SU-DHL-6 (cell line): ENCODE measurements around the gene CNPY1.

Source experiments
- H2AFZ ChIP-seq: fragments of 200-600 bp; sonication (generic); 2 replicates; pipeline ENCODE4 v1.6.1; 2014; ENCODE audit warnings: low read depth, mild to moderate bottlenecking, moderate library complexity, mixed read lengths, antibody characterized with exemption, low read length; ENCODE audit not compliant: severe bottlenecking
- H3F3A ChIP-seq: fragments of 200-600 bp; shearing (Covaris generic); 2 replicates; pipeline ENCODE4 v1.6.0; 2016; ENCODE audit warnings: antibody characterized with exemption, mild to moderate bottlenecking; ENCODE audit not compliant: insufficient read depth
- H3K27ac ChIP-seq: fragments of 200-600 bp; sonication (generic); 2 replicates; pipeline ENCODE4 v1.5.1; 2016; ENCODE audit warnings: low read depth, mild to moderate bottlenecking, low read length, moderate library complexity, mixed read lengths
- H3K27me3 ChIP-seq: fragments of 200-600 bp; sonication (generic), shearing (Covaris generic); 2 replicates; pipeline ENCODE4 v1.6.0; 2014; ENCODE audit warnings: mild to moderate bottlenecking, low read length
- H3K36me3 ChIP-seq: fragments of 200-600 bp; sonication (generic); 2 replicates; pipeline ENCODE4 v1.6.1; 2014; ENCODE audit warnings: mild to moderate bottlenecking, low read length, mixed read lengths
- H3K4me2 ChIP-seq: fragments of 300-600, 200-600 bp; shearing (Covaris generic), sonication (generic); 2 replicates; pipeline ENCODE4 v1.6.0; 2014; ENCODE audit warnings: low read length, low read depth, mild to moderate bottlenecking; ENCODE audit not compliant: poor library complexity, severe bottlenecking
- H3K4me3 ChIP-seq: fragments of 200-600 bp; sonication (generic); 2 replicates; pipeline ENCODE4 v1.5.1; 2014; ENCODE audit warnings: antibody characterized with exemption, low read length, mild to moderate bottlenecking, mixed read lengths; ENCODE audit not compliant: insufficient read depth, poor library complexity, severe bottlenecking
- H3K79me2 ChIP-seq: fragments of 200-600 bp; sonication (generic); 2 replicates; pipeline ENCODE4 v1.6.1; 2014; ENCODE audit warnings: mild to moderate bottlenecking, low read length, moderate library complexity; ENCODE audit not compliant: insufficient read depth
- H3K9ac ChIP-seq: fragments of 200-600 bp; sonication (generic); 2 replicates; pipeline ENCODE4 v1.7.0; 2014; ENCODE audit warnings: mild to moderate bottlenecking, low read length
- H3K9me2 ChIP-seq: fragments of 200-600 bp; sonication (generic); replicated peaks from 2 replicates; pipeline ENCODE4 v1.6.1; 2014; ENCODE audit warnings: low read length; ENCODE audit not compliant: insufficient read depth
- H3K9me3 ChIP-seq: fragments of 200-600 bp; sonication (generic); 2 replicates; pipeline ENCODE4 v1.6.1; 2014; ENCODE audit warnings: low read length, mixed read lengths; ENCODE audit not compliant: insufficient read depth
- H4K20me1 ChIP-seq: fragments of 200-600 bp; sonication (generic); 2 replicates; pipeline ENCODE4 v1.6.1; 2014; ENCODE audit warnings: low read depth, mild to moderate bottlenecking, antibody characterized with exemption, low read length, moderate library complexity, mixed read lengths
- EZH2phosphoT487 ChIP-seq: fragments of 200-600 bp; sonication (generic), shearing (Covaris generic); conservative IDR thresholded peaks from 2 replicates; pipeline ENCODE4 v1.6.1; 2018; ENCODE audit warnings: mild to moderate bottlenecking, antibody characterized with exemption, low read length, moderate library complexity, mixed read lengths
- TF ChIP-seq, protein P1 (sequence below): fragments of 200-600 bp; sonication (generic); IDR thresholded peaks from one replicate; pipeline ENCODE4 v1.5.1; 2017; ENCODE audit warnings: antibody characterized with exemption, mild to moderate bottlenecking, low read length, moderate library complexity; ENCODE audit not compliant: insufficient read depth, poor library complexity, severe bottlenecking

The CNPY1 gene

GRCh38 chr7:155584763-155585531 lies 38.6 kb upstream of the CNPY1 start:
- no peak overlapping the region for H3K27ac ChIP-seq
- no peak overlapping the region for H3K4me2 ChIP-seq
- no peak for TF ChIP-seq EZH2phosphoT487
- TF ChIP-seq, protein P1, sequence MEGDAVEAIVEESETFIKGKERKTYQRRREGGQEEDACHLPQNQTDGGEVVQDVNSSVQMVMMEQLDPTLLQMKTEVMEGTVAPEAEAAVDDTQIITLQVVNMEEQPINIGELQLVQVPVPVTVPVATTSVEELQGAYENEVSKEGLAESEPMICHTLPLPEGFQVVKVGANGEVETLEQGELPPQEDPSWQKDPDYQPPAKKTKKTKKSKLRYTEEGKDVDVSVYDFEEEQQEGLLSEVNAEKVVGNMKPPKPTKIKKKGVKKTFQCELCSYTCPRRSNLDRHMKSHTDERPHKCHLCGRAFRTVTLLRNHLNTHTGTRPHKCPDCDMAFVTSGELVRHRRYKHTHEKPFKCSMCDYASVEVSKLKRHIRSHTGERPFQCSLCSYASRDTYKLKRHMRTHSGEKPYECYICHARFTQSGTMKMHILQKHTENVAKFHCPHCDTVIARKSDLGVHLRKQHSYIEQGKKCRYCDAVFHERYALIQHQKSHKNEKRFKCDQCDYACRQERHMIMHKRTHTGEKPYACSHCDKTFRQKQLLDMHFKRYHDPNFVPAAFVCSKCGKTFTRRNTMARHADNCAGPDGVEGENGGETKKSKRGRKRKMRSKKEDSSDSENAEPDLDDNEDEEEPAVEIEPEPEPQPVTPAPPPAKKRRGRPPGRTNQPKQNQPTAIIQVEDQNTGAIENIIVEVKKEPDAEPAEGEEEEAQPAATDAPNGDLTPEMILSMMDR = no peak
- H3K36me3 ChIP-seq = no peaks in the 10 kb centered on the region
- H3K9me2 ChIP-seq = no peaks in the 10 kb centered on the region
- no peak overlapping the region for H3K4me3 ChIP-seq
- H3F3A ChIP-seq = no peaks in the 10 kb centered on the region
- H2AFZ ChIP-seq = no peak overlapping the region
- no peaks in the 10 kb centered on the region for H3K9me3 ChIP-seq
- H3K27me3 ChIP-seq = no peaks in the 10 kb centered on the region
- no peak overlapping the region for H3K9ac ChIP-seq
- no peaks in the 10 kb centered on the region for H4K20me1 ChIP-seq
- no peaks in the 10 kb centered on the region for H3K79me2 ChIP-seq

DNA sequence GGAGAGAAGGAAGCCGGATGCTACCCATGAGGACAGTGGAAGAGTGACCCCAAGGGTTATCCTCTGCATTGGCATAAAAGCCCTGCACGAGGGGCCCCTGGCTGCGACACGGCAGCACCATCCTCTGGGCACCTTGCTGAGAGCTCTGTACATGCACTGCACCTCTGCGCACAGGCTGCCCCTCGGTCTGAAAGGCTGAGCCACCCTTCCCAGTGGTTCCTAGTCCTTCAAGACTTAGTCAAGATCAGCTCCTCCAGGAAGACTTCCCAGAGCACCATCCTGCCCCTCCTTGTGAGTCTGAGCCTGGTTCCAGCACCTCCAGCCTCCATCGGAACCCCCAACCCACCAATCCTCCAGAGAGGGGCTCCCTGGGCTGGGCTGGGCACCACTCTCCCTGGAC lies 37.9 kb upstream of the CNPY1 start:
- no peaks in the 10 kb centered on the region for H3K9me3 ChIP-seq
- H3K9ac ChIP-seq = no peak overlapping the region
- no peak overlapping the region for H3K4me2 ChIP-seq
- no peaks in the 10 kb centered on the region for H3K36me3 ChIP-seq
- H3K79me2 ChIP-seq = no peaks in the 10 kb centered on the region
- H2AFZ ChIP-seq = no peak overlapping the region
- H3K27ac ChIP-seq = no peak overlapping the region
- TF ChIP-seq, protein P1 = no peak
- no peak for TF ChIP-seq EZH2phosphoT487
- H3K27me3 ChIP-seq = no peaks in the 10 kb centered on the region
- no peak overlapping the region for H3K4me3 ChIP-seq
- H3K9me2 ChIP-seq = no peaks in the 10 kb centered on the region
- H3F3A ChIP-seq = no peaks in the 10 kb centered on the region
- no peaks in the 10 kb centered on the region for H4K20me1 ChIP-seq

DNA sequence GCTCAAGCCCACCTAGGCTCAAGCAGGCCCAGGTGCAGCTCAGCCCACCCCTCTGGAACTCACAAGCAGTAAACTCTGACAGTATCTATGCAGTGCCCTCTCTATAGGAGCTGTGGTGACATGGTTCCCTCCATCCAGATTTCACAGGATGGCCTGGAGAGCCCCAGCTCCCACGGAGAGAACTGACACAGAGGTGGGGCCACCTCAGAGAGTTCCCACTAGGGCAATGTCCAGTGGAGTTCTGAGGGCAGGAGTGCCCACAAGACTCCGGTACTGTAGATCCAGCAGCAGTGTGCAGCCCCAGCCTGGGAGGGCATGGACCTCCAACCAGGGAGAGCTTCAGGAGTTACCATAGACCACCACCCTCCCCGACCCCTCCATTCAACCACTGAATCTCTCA lies 37.3 kb upstream of the CNPY1 start:
- Histone ChIP-seq H3K79me2 (no peaks in the 10 kb centered on the region), H3K4me3 (no peak overlapping the region), H3K9ac (no peak overlapping the region), H4K20me1 (no peaks in the 10 kb centered on the region), H3K9me2 (no peaks in the 10 kb centered on the region), H3F3A (no peaks in the 10 kb centered on the region), H3K27me3 (no peaks in the 10 kb centered on the region), H3K4me2 (no peak overlapping the region), H3K36me3 (no peaks in the 10 kb centered on the region), H3K27ac (no peak overlapping the region), H3K9me3 (no peaks in the 10 kb centered on the region), H2AFZ (no peak overlapping the region)
- no peak for TF ChIP-seq EZH2phosphoT487
- TF ChIP-seq, protein P1 = no peak
